Measurements from ENCODE around the gene C6orf47. TPM values are rescaled to one million over a fixed set of nuclear protein-coding genes. Genes with fewer than 3 reads are reported as not detected.
A peak's percentile ranks its signal among the peaks of the same experiment; 100 is the strongest.

C6orf47 gene
- total RNA-seq, 1 donor from 2014 or later = 29.0 TPM

- H3K36me3 Mint-ChIP-seq (ENCODE audit: low read depth) = peaks cover 16% of the 10 kb centered on the region
- no peak overlapping the region for H3K4me3 Mint-ChIP-seq
- H3K4me1 Mint-ChIP-seq = peaks cover 30% of the 10 kb centered on the region
- POLR2A ChIA-PET = interaction anchor here (0.6 kb wide), 1 partner anchor 84 kb away, joined by 5 read pairs; no protein-coding TSS in a partner anchor
- intact Hi-C loops (cut with micrococcal nuclease) = no loop called here
- H3K9me3 Mint-ChIP-seq = no peaks in the 10 kb centered on the region
- CTCF ChIA-PET = no interaction called here
- TF ChIP-seq CTCF (IDR thresholded peaks at IDR 0.05) = no peak
- no peak overlapping the region for H3K27ac Mint-ChIP-seq
- ATAC-seq (ENCODE audit: low read depth) = no peak
- no peak for DNase-seq
- H3K27me3 Mint-ChIP-seq = no peaks in the 10 kb centered on the region
Observed at GRCh38 chr6:31705931-31706330, 45.4 kb upstream of the C6orf47 start.

GRCh38 chr6:31702819-31703716, 42.5 kb upstream of the C6orf47 start, which contains the start of gene ABHD16A:
TSS of gene ABHD16A (minus strand) at chr6:31703324. CDS start at chr6:31703281, 43 bp downstream.
- POLR2A ChIA-PET = interaction anchor here (0.5 to 4.1 kb wide), 49 partner anchors 8 to 1586 kb away, joined by 3 to 32 read pairs (median 5); partner anchors contain the start of genes BAG6, C6orf47, CLIC1 and CSNK2B

GRCh38 chr6:31702405-31702818, 41.8 kb upstream of the C6orf47 start:
- intact Hi-C loops (cut with micrococcal nuclease) = loop anchor here (2.0 kb wide), 1 partner anchor 22 kb away; the partner anchor contains the start of gene LY6G5C
- Mint-ChIP-seq H3K36me3 (ENCODE audit: low read depth) (peaks cover 38% of the 10 kb centered on the region), H3K27ac (peak overlapping the region; percentile 89), H3K27me3 (no peaks in the 10 kb centered on the region), H3K4me1 (peaks cover 28% of the 10 kb centered on the region), H3K9me3 (no peaks in the 10 kb centered on the region), H3K4me3 (peak overlapping the region; percentile 99)
- ATAC-seq (ENCODE audit: low read depth) (no peak), DNase-seq (no peak)
- ChIA-PET POLR2A (interaction anchor here (0.5 to 4.1 kb wide), 28 partner anchors 7 to 1569 kb away, joined by 3 to 32 read pairs (median 6); partner anchors contain the start of genes BAG6, CLIC1, DDAH2 and EHMT2), CTCF (interaction anchor here (1.0 to 1.5 kb wide), 2 partner anchors 50 to 185 kb away, joined by 3 to 5 read pairs; partner anchors contain the start of gene BAG6)
- TF ChIP-seq CTCF (IDR thresholded peaks at IDR 0.05) = no peak

More at GRCh38 chr6:31702819-31703716, 42.5 kb upstream of the C6orf47 start, which contains the start of gene ABHD16A:
- peak within 1 kb of the TSS; percentile 99 for H3K4me3 Mint-ChIP-seq
- intact Hi-C loops (cut with micrococcal nuclease) = loop anchor here (1.0 to 2.0 kb wide), 9 partner anchors 22 to 156 kb away; partner anchors contain the start of genes BAG6, HSPA1B, LY6G5C and NFKBIL1
- H3K4me1 Mint-ChIP-seq = peaks cover 28% of the 10 kb centered on the region
- CTCF ChIA-PET = interaction anchor here (1.0 to 1.5 kb wide), 3 partner anchors 26 to 184 kb away, joined by 3 to 5 read pairs (median 3); partner anchors contain the start of gene BAG6
- ATAC-seq (ENCODE audit: low read depth) (peak; percentile 93), DNase-seq (peak; percentile 94)
- H3K27me3 Mint-ChIP-seq = no peaks in the 10 kb centered on the region
- peaks cover 32% of the 10 kb centered on the region for H3K36me3 Mint-ChIP-seq (ENCODE audit: low read depth)
- H3K9me3 Mint-ChIP-seq = no peaks in the 10 kb centered on the region
- peak within 1 kb of the TSS; percentile 89 for H3K27ac Mint-ChIP-seq
- TF ChIP-seq CTCF (IDR thresholded peaks at IDR 0.05) = no peak

GRCh38 chr6:31701666-31702404, 41.3 kb upstream of the C6orf47 start:
- TF ChIP-seq CTCF (IDR thresholded peaks at IDR 0.05) = no peak
- H3K36me3 Mint-ChIP-seq (ENCODE audit: low read depth) = peaks cover 44% of the 10 kb centered on the region

More at GRCh38 chr6:31701666-31702404, 41.3 kb upstream of the C6orf47 start:
- Mint-ChIP-seq H3K4me3 (peak overlapping the region; percentile 99), H3K9me3 (no peaks in the 10 kb centered on the region), H3K4me1 (peaks cover 28% of the 10 kb centered on the region), H3K27me3 (no peaks in the 10 kb centered on the region), H3K27ac (peak overlapping the region; percentile 89)
- ATAC-seq (ENCODE audit: low read depth) = no peak
- CTCF ChIA-PET = no interaction called here
- intact Hi-C loops (cut with micrococcal nuclease) = loop anchor here (2.0 kb wide), 1 partner anchor 21 kb away; the partner anchor contains the start of gene LY6G5C
- DNase-seq = no peak
- POLR2A ChIA-PET = interaction anchor here (1.0 to 4.1 kb wide), 9 partner anchors 25 to 1569 kb away, joined by 3 to 32 read pairs (median 6); partner anchors contain the start of genes BAG6, CLIC1, HSPA1A and HSPA1L

All from activated B cell treated with CpG ODN at 0.5 μM for 24 hours (primary cell).